HG03159 (cell line): ENCODE data around the gene KCNH3.
A peak's percentile ranks its signal among the peaks of the same experiment; 100 is the strongest.

Experiments used
- ATAC-seq: cut with Tn5 transposase; IDR thresholded peaks from one replicate; pipeline ENCODE4 v1.9.1; 2021; ENCODE audit warnings: mild to moderate bottlenecking, moderate library complexity; ENCODE audit not compliant: unreplicated experiment

Gene KCNH3

GRCh38 chr12:49559011-49559675, 20.3 kb downstream of the KCNH3 start:
- no peak for ATAC-seq

- ATAC-seq: no peak
Observed at GRCh38 chr12:49560695-49561094, 21.9 kb downstream of the KCNH3 start.

- ATAC-seq: no peak
Observed at GRCh38 chr12:49562233-49562632, 23.4 kb downstream of the KCNH3 start.

GRCh38 chr12:49562831-49563230, 24.0 kb downstream of the KCNH3 start:
- no peak for ATAC-seq

GRCh38 chr12:49563951-49564685, 25.3 kb downstream of the KCNH3 start:
- no peak for ATAC-seq

DNA sequence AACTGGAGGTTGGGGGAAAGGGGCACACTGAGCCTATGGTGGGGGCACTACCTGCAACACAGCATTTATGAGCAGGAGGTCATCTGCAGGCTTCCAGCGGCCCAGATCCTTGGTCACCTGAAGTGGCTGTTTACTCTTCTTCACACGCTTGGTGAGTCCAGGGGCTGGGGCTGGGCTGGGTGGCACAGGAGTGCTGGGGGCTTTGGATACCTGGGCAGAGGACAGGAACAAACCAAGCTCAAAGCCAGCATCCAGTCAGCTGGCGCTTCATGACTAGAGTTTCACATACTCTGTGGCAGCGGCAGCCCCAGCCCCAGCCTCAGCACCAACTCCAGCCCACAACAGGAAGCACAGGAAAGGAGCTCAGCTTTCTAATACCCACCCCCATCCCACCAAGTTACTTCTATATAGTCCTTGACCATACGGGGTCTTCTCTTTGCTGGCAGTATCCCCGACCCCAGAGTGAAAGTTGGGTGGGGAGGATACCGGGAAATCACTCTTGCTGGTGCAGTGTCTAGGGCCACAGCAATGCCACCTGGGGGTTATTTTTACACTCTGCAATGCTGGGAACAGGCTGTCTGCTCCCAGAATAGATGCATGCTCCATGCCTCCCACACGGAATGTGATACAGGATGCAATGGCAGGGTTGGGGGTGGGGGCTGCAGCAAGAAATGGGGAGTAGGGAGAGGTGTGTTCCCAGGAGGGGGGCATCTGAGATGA, 26.0 kb downstream of the KCNH3 start:
- ATAC-seq: no peak

DNA sequence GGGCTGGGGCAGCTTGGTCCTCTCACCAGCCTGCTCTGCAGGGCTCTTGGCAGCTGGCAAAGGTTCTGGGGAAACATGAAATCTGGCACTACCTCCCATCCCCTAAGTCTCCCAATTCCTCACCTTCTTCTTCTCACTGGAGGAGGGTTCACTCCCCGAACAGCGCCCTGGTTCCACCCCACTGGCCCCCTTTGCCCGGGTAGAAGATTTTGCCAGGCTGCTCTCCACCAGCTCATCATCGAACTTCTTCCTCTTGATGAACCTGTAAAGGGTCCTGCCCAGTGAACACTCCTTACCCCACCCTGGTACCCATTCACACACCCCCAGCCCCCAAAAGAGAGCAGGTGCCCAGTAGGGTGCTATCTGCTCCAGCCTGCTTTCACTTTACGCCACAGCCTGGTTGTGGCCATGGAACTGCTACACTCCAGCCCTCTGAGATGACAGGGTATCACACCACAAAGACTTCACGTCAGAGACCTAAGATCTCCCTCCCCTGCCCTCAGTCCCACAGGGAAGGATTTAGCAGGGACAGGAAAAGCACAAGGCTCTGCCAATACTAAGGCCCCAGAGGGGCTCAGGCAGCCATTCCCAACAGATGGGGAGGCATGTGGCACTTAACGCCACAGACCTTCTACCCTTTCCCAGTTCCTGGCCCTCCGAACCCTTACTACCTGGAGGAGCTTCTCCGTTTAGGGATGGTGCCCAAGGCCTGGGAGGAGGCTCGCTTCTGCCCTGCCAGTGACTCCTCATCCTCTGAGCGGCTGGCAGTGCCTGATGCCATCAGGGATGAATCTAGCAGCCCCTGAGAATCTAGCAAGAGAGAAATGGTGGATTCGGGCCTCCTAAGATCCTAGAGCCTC, 26.8 kb downstream of the KCNH3 start:
- no peak for ATAC-seq

GRCh38 chr12:49566361-49566760, 27.5 kb downstream of the KCNH3 start:
- ATAC-seq: no peak

GRCh38 chr12:49567302-49567610, 28.4 kb downstream of the KCNH3 start:
- ATAC-seq: no peak

GRCh38 chr12:49567611-49568441, 29.0 kb downstream of the KCNH3 start, which contains the start of gene MCRS1:
Gene MCRS1 (minus strand): TSS chr12:49568142. CDS start chr12:49566731, 1,411 bp downstream.
- peak; percentile 85 for ATAC-seq

- peak; percentile 34 for ATAC-seq
Observed at GRCh38 chr12:49568442-49569162, 29.8 kb downstream of the KCNH3 start.

DNA sequence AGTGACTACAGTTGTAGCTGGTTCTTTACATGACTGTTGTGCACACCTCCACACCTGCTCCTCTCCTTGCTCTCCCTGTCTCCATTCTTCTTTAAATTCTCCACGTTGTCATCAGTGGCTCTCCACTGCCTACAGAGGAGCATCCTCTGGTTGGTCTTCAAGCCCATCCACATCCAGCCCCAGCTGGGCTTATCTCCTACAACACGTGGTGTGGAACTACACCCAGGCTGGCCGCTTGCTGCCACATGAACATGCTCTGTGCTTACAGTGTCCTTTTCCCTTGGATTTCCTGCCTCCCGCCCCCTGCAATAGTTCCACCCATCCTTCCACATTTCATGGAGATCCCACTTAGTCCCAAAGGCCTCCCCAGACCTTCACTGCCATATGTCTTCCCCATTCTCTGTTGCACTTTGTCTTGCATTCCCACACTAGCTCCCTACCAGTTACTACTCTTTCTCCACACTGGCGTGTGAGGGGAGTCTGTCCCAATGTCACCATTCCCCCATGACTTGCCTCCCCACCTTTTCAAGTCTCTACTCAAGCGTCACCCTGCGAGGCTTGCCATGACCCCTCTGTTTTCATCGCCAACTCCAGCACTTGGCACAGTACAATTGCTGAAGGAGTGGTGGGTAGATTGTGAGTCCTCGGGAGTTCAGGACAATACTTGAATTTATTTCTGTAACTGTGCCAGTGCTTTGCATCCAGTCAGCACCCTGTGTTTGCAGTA, 38.9 kb downstream of the KCNH3 start:
- ATAC-seq: no peak

DNA sequence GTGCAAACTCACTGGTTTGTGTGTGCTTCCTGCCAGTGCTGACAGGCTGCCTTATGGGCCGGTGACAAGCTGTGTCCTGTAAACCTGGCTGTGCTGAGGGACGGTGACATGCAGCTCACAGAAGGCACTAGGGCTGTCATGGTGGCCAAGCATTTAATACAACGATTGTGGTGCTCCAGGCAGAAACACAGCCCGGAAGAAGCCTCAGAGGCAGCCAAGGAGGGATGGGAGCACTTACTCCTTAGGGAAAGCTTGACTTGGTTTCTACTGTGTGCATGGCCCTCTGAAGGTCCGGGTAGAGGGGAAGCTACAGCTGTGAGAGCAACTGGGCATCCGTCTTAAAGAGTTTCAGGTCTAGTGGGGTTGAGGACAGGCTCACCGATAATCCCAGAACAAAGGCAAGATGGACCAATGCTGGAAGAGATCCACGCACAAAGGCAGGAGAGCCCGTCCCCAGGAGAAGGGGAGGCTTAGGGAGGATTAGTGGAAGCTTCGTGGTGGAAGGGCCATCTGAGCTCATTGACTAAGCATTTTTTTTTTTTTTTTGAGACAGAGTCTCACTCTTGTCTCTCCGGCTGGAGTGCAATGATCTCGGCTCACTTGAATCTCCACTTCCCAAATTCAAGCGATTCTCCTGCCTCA, 39.8 kb downstream of the KCNH3 start:
- ATAC-seq: no peak

DNA sequence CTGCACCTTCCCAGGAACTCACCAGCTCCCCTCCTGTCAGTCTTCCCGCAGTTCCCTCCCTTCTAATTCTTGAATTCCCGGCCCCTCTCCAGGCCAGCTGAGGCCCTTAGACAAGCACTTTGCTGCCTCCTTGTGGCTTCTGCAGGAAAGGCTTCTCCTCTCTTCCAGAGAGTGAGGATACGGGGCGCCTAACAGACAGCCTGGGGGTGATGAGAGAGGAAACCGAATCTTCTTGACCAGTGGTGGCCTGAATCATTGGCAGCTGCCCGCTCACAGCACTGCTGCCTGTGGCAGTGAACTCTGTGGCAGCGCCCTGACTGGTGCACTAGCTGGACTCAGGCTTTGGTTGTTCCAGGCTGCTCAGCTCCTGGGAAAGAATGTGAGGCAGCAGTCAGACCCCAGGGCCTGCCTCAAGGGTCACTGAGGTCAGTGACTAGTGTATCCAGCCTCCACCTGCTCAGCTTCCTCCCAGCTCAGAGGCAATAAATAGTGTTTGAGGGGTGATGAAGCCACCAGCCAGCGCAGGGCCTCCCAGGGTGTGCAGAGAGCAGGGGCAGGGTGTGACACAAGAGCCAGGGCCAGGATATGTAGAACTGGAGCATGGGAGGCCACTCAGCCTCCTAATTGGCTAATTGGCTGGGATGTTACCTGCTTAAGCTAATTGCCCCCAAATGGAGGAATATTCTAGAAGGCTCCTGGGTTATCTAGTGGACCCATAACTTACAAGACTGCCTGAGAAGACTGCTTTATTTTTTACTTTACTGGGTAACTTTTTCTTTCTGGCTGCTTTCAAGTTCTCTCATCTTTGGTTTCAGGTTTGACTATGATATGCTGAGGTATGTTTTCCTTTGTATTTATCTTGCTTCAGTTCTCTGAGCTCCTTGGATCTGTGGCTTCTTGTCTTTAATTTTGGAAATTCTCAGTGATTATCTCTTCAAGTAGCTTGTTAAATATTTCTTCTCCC, 42.0 kb downstream of the KCNH3 start:
- no peak for ATAC-seq

- ATAC-seq: no peak
Observed at GRCh38 chr12:49582201-49582600, 43.4 kb downstream of the KCNH3 start.

GRCh38 chr12:49582850-49583249, 44.0 kb downstream of the KCNH3 start:
- ATAC-seq: no peak

DNA sequence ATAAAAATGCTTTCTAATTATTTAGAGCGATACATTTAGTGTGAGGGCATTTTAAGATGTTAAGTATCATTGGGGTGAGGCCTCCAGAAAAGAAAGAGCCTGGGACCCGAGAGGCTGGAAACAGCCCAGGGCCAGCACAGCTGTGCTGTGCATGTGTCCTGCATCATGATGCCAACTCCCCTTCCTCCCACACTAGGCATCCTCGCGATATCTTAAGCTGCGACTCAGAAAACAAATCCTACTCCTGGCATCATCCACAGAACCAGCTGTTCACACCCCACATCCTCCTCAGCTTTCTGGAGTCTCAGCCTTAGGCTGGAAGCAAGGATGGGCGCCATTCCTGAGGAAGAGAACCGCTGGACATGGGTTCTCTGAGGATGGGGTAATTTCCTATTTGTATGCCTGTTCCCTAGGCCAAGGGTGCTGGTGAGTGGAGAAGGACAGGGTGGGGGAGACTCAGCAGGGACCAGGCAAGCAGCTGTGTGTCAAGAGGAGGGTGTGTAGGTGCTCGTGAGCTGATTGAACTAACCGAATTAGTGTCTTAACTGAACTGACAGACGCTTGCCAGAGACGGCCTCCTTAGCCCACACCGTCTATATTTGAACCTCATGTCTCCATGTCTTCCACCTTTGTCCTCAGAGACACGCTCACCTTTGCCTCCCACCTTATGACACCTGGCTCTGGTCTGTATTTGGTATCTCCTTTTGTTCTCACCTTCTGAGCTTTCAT, 44.7 kb downstream of the KCNH3 start:
- no peak for ATAC-seq
